ENCODE data around the gene PTPRM. TPM values are rescaled to one million over a fixed set of nuclear protein-coding genes. Genes with fewer than 3 reads are reported as not detected.

Gene PTPRM
- total and polyA plus RNA-seq, 2 donors (not counting 3 experiments of a cell fraction or from before 2014, with no cell fraction given), result 37.4 to 43.7 TPM

DNA sequence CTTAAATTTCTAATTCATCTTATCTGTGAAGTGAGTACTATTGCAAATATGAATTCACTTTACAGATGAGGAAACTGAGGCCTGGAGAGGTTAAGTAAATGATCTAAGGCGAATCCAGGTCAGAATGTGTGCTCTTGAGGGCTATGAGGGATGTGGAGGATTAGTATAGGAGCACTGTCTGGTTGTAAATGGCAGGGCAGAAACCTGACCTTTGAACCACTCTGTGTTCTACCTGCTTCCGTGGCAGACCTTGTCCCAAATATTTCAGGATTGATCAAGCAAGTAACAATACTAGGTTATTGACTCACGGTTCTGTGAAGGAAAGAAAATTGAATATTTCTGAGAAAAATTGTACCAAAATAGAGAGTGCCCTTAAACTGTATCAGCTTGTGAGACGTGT is 74.7 kb downstream of the PTPRM start:
- DNase-seq (ENCODE audit: low read depth, low spot score), result no peak
- no peak for FAIRE-seq
- no TSS peak for BruUV-seq (replicated peaks)

More for the DNA sequence above, 74.7 kb downstream of the PTPRM start:
- Histone ChIP-seq H3K27ac (ENCODE audit: insufficient read depth, low read depth, low read length) (no peak overlapping the region), H3K4me2 (ENCODE audit: insufficient read depth, low read length) (no peak overlapping the region), H3K79me2 (ENCODE audit: control insufficient read depth, insufficient read depth, low read length) (no peaks in the 10 kb centered on the region), H3K9me1 (replicated peaks; ENCODE audit: control insufficient read depth, extremely low read depth, insufficient read depth, low read length) (no peaks in the 10 kb centered on the region), H4K20me1 (replicated peaks; ENCODE audit: control insufficient read depth, extremely low read depth, insufficient read depth, low read length) (no peaks in the 10 kb centered on the region), H3K36me3 (ENCODE audit: control insufficient read depth in 2 of 2, extremely low read depth in 1 of 2, insufficient read depth in 2 of 2, low read length in 2 of 2) (no peaks in the 10 kb centered on the region), H2AFZ (ENCODE audit: low read depth, low read length) (no peak overlapping the region), H3K4me1 (ENCODE audit: control insufficient read depth, extremely low read depth, insufficient read depth, low read length) (no peaks in the 10 kb centered on the region), H3K9ac (replicated peaks; ENCODE audit: extremely low read depth, insufficient read depth, low read length) (no peak overlapping the region), H3K27me3 (ENCODE audit: control insufficient read depth in 2 of 2, insufficient read depth in 2 of 2, low read length in 2 of 2) (no peaks in the 10 kb centered on the region), H3K9me3 (replicated peaks; ENCODE audit: control insufficient read depth, insufficient read depth, low read length) (no peaks in the 10 kb centered on the region), H3K4me3 (replicated peaks in 1 of 3; ENCODE audit: insufficient read depth in 1 of 3, low read depth in 1 of 3, low read length in 3 of 3) (no peak overlapping the region)
- ChIA-PET CTCF (interaction anchor here (0.6 kb wide), 1 partner anchor 17 kb away, joined by 4 read pairs; no protein-coding TSS in a partner anchor), POLR2A (no interaction called here)
- dilution Hi-C loops (cut with MboI; ENCODE audit: extremely low pct_ligation_motif_present, low sequenced_read_pairs), result no loop called here
- TF ChIP-seq POLR2AphosphoS5 (IDR thresholded peaks at IDR 0.05; ENCODE audit: insufficient read depth, low read depth, low read length) (no peak), EZH2 (IDR thresholded peaks at IDR 0.05; ENCODE audit: borderline replicate concordance, low read depth, low read length, severe bottlenecking) (no peak), MYC (IDR thresholded peaks at IDR 0.05; ENCODE audit: low read depth, low read length) (no peak), FOS (IDR thresholded peaks at IDR 0.05; ENCODE audit: borderline replicate concordance, insufficient read depth, low read length) (no peak), GATA2 (IDR thresholded peaks at IDR 0.05; ENCODE audit: insufficient read depth, insufficient read length, low read depth, low read length) (no peak), POLR2A (IDR thresholded peaks at IDR 0.05; ENCODE audit: low read depth, low read length) (no peak), JUN (IDR thresholded peaks at IDR 0.05; ENCODE audit: borderline replicate concordance, insufficient read depth, insufficient read length, low read depth) (no peak)
- TF ChIP-seq, protein P1, sequence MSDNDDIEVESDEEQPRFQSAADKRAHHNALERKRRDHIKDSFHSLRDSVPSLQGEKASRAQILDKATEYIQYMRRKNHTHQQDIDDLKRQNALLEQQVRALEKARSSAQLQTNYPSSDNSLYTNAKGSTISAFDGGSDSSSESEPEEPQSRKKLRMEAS (IDR thresholded peaks at IDR 0.05; ENCODE audit: insufficient read depth, insufficient read length), result no peak
- TF ChIP-seq, protein P2, sequence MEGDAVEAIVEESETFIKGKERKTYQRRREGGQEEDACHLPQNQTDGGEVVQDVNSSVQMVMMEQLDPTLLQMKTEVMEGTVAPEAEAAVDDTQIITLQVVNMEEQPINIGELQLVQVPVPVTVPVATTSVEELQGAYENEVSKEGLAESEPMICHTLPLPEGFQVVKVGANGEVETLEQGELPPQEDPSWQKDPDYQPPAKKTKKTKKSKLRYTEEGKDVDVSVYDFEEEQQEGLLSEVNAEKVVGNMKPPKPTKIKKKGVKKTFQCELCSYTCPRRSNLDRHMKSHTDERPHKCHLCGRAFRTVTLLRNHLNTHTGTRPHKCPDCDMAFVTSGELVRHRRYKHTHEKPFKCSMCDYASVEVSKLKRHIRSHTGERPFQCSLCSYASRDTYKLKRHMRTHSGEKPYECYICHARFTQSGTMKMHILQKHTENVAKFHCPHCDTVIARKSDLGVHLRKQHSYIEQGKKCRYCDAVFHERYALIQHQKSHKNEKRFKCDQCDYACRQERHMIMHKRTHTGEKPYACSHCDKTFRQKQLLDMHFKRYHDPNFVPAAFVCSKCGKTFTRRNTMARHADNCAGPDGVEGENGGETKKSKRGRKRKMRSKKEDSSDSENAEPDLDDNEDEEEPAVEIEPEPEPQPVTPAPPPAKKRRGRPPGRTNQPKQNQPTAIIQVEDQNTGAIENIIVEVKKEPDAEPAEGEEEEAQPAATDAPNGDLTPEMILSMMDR (IDR thresholded peaks at IDR 0.05; ENCODE audit: extremely low read depth in 1 of 2, insufficient read depth in 1 of 2, low read depth in 1 of 2, low read length in 2 of 2), result no peak
- intact Hi-C loops (cut with micrococcal nuclease), result no loop called here

Data from endothelial cell of umbilical vein (primary cell).